Vagina (tissue), 2 donors: ENCODE data around the gene ZBTB12. TPM values are rescaled to one million over a fixed set of nuclear protein-coding genes. Genes with fewer than 3 reads are reported as not detected.

Experiments
- DNase-seq, 2 donors: peaks; one replicate each; pipeline ENCODE4 v3.0.0-alpha.2; 2017; ENCODE audit errors: extremely low spot score in 2 of 2
- H3K27ac ChIP-seq: fragments of 200-600 bp; sonication (generic); one replicate; pipeline ENCODE4 v1.5.1; 2019
- H3K27me3 ChIP-seq: fragments of 200-600 bp; sonication (generic); one replicate; pipeline ENCODE4 v1.5.1; 2019
- H3K36me3 ChIP-seq, 2 donors: fragments of 200-600 bp; sonication (generic); one replicate each; pipeline ENCODE4 v1.5.1; 2017 to 2019
- H3K4me1 ChIP-seq: fragments of 200-600 bp; sonication (generic); one replicate; pipeline ENCODE4 v1.5.1; 2019
- H3K4me3 ChIP-seq, 2 donors: fragments of 200-600 bp; sonication (generic); 1 replicate in 1 of 2; 2 replicates in 1 of 2; pipeline ENCODE4 v1.5.1; 2016 to 2019
- H3K9me3 ChIP-seq: fragments of 200-600 bp; sonication (generic); one replicate; pipeline ENCODE4 v1.5.1; 2019
- CTCF ChIP-seq, 3 experiments: fragments of 450-650 bp in 2 of 3; fragments of 200-600 bp in 1 of 3; sonication (generic) in 1 of 3; IDR thresholded peaks; one replicate each; pipeline ENCODE4 v1.5.1; 2017 to 2019; ENCODE audit warnings: antibody characterized with exemption in 3 of 3, mild to moderate bottlenecking in 2 of 3, moderate library complexity in 2 of 3
- POLR2A ChIP-seq, 2 donors: fragments of 450-650 bp; IDR thresholded peaks; one replicate each; pipeline ENCODE4 v1.6.1; 2017; ENCODE audit warnings: antibody characterized with exemption in 2 of 2, mild to moderate bottlenecking in 2 of 2, moderate library complexity in 2 of 2
- POLR2AphosphoS5 ChIP-seq, 2 donors: sonication (generic); formaldehyde crosslinking; IDR thresholded peaks; one replicate each; pipeline ENCODE4 v1.9.0; 2017; ENCODE audit warnings: antibody characterized with exemption in 2 of 2, mild to moderate bottlenecking in 2 of 2, low read depth in 1 of 2; ENCODE audit not compliant: insufficient read depth in 1 of 2
- intact Hi-C: fragments of 100-400 bp; cut with DNase I; formaldehyde crosslinking; loops from one replicate; pipeline ENCODE4 v1.15.1; 2023
- total RNA-seq: library from RNA; depleted of rRNA; stranded (reverse); fragments of >200 nt; gene quantifications from one replicate; pipeline ENCODE4 v1.2.3, GENCODE V29; 2016

The ZBTB12 gene
- total RNA-seq, 1 donor from 2014 or later = 1.7 TPM

- intact Hi-C loops = no loop called here
- Histone ChIP-seq H3K9me3 (no peaks in the 10 kb centered on the region), H3K27ac (peak within 1 kb of the TSS; percentile 95), H3K27me3 (no peaks in the 10 kb centered on the region), H3K36me3 (peaks cover 0 to 15% of the 10 kb centered on the region in 2 donors), H3K4me3 (peak within 1 kb of the TSS; percentile 85 to 86), H3K4me1 (peaks cover 16% of the 10 kb centered on the region)
- peak; percentile 100 for DNase-seq
- TF ChIP-seq POLR2AphosphoS5 (IDR thresholded peaks at IDR 0.05; ENCODE audit: insufficient read depth in 1 of 2, low read depth in 1 of 2) = peak; percentile 100
- TF ChIP-seq CTCF (IDR thresholded peaks at IDR 0.05) = no peak
- peak in 1 of 2 donors; percentile 98 for TF ChIP-seq POLR2A (IDR thresholded peaks at IDR 0.05)
Measured at GRCh38 chr6:31862344-31863235, 39.3 kb downstream of the ZBTB12 start, which contains the start of gene NEU1. NEU1 (minus strand) TSS chr6:31862821; CDS start chr6:31862776, 45 bp downstream.

- Histone ChIP-seq H3K27me3 (no peaks in the 10 kb centered on the region), H3K4me3 (peak overlapping the region; percentile 85 to 86), H3K4me1 (peaks cover 16% of the 10 kb centered on the region), H3K9me3 (no peaks in the 10 kb centered on the region), H3K36me3 (peaks cover 0 to 15% of the 10 kb centered on the region in 2 donors), H3K27ac (peak overlapping the region; percentile 95)
- no peak for DNase-seq
- intact Hi-C loops = no loop called here
- TF ChIP-seq CTCF (IDR thresholded peaks at IDR 0.05) = no peak
- no peak for TF ChIP-seq POLR2A (IDR thresholded peaks at IDR 0.05)
- TF ChIP-seq POLR2AphosphoS5 (IDR thresholded peaks at IDR 0.05; ENCODE audit: insufficient read depth in 1 of 2, low read depth in 1 of 2) = no peak
Measured at GRCh38 chr6:31861919-31862343, 40.0 kb downstream of the ZBTB12 start.

- no peak for DNase-seq
- Histone ChIP-seq H3K36me3 (peaks cover 0 to 15% of the 10 kb centered on the region in 2 donors), H3K4me3 (no peak overlapping the region), H3K4me1 (peaks cover 16% of the 10 kb centered on the region), H3K27ac (no peak overlapping the region), H3K27me3 (no peaks in the 10 kb centered on the region), H3K9me3 (no peaks in the 10 kb centered on the region)
- TF ChIP-seq POLR2A (IDR thresholded peaks at IDR 0.05) = no peak
- no peak for TF ChIP-seq CTCF (IDR thresholded peaks at IDR 0.05)
- TF ChIP-seq POLR2AphosphoS5 (IDR thresholded peaks at IDR 0.05; ENCODE audit: insufficient read depth in 1 of 2, low read depth in 1 of 2) = no peak
- intact Hi-C loops = no loop called here
Measured at GRCh38 chr6:31861150-31861549, 40.7 kb downstream of the ZBTB12 start.

- TF ChIP-seq POLR2A (IDR thresholded peaks at IDR 0.05) (no peak), CTCF (IDR thresholded peaks at IDR 0.05) (no peak), POLR2AphosphoS5 (IDR thresholded peaks at IDR 0.05; ENCODE audit: insufficient read depth in 1 of 2, low read depth in 1 of 2) (no peak)
- intact Hi-C loops = no loop called here
- H3K36me3 ChIP-seq = peaks cover 0 to 15% of the 10 kb centered on the region in 2 donors
- peaks cover 16% of the 10 kb centered on the region for H3K4me1 ChIP-seq
- H3K4me3 ChIP-seq = no peak overlapping the region
- no peak overlapping the region for H3K27ac ChIP-seq
- H3K9me3 ChIP-seq = no peaks in the 10 kb centered on the region
- no peaks in the 10 kb centered on the region for H3K27me3 ChIP-seq
- no peak for DNase-seq
Measured at GRCh38 chr6:31860349-31860748, 41.5 kb downstream of the ZBTB12 start.

- intact Hi-C loops = no loop called here
Measured at GRCh38 chr6:31859923-31860322, 42.0 kb downstream of the ZBTB12 start.

More at GRCh38 chr6:31859923-31860322, 42.0 kb downstream of the ZBTB12 start:
- no peak for DNase-seq
- Histone ChIP-seq H3K27me3 (no peaks in the 10 kb centered on the region), H3K36me3 (peaks cover 0 to 15% of the 10 kb centered on the region in 2 donors), H3K4me3 (no peak overlapping the region), H3K9me3 (no peaks in the 10 kb centered on the region), H3K27ac (no peak overlapping the region), H3K4me1 (peaks cover 16% of the 10 kb centered on the region)
- no peak for TF ChIP-seq CTCF (IDR thresholded peaks at IDR 0.05)
- no peak for TF ChIP-seq POLR2A (IDR thresholded peaks at IDR 0.05)
- TF ChIP-seq POLR2AphosphoS5 (IDR thresholded peaks at IDR 0.05; ENCODE audit: insufficient read depth in 1 of 2, low read depth in 1 of 2) = no peak
